Measurements from ENCODE around the gene CPLX1.

Gene CPLX1

DNA sequence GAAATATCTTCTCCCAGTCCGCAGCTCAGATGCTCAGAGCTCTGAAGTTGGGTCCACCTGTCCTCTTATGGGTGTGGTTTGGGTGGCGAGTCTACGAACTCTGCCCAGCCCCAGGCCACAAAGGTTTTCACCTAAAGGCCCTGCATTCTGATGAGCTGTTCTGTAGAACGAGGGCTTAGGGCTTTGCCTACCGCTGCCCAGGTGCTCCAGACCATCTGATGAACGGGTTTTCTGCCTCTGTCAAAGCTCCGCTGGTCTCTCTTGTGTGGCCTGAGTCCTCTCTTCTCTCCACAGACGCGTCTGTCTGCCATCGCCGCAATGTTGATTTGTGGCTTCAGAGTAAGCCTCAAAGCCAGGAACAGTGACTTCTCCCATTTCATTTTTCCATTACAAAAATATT, 28.4 kb upstream of the CPLX1 start:
- no peak for DNase-seq

DNA sequence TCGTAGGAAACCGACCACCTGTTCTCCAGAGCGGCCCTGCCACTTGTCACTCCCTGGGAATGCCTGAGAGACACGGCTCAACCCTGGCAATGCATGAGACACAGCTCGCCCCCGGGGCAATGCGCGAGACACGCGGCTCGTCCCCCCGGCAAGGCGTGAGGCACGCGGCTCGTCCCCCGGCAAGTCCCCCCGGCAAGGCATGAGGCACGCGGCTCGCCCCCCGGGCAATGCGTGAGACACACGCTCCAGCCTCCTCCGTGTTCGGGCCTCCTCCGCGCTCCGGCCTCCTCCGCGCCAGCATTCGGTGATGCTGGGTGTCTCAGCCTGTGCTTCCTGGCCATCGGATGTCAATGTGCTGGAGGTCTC, 27.5 kb upstream of the CPLX1 start:
- no peak for DNase-seq

DNA sequence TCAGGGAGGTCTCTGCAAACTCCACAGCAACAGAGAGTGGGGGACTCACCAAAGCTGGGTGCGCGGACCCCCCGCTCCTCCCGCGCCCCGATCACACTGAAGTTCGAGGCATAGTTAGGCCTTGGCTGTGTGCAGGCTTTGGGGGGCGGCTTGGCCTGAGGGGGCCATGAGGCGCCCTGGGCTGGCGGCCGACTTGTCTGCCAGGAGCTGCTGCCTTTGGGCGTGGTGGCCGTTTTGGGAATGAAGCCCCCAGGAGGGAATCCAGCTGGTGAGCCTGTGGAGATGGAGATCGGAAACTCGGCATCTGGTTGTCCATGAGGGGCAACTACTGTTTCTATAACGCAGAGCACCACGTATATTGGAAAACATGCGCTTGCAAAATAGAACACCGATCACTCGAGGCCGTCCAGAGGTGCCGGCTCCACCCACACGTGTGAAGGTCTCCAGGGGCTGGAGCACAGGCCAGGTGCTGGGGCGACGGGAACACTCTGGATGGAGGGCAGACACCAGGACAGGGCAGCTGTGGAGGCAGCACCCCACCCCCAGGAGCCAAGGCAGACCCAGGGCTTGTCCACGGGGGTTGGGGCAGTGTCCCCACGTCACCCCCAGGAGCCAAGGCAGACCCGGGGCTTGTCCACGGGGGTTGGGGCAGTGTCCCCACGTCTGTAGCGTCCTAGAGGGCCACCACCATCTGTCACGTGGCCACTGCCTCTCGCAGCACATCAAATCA, 25.9 kb upstream of the CPLX1 start:
- DNase-seq, result no peak

- DNase-seq, result no peak
Measured at GRCh38 chr4:850323-850945, 24.5 kb upstream of the CPLX1 start.

DNA sequence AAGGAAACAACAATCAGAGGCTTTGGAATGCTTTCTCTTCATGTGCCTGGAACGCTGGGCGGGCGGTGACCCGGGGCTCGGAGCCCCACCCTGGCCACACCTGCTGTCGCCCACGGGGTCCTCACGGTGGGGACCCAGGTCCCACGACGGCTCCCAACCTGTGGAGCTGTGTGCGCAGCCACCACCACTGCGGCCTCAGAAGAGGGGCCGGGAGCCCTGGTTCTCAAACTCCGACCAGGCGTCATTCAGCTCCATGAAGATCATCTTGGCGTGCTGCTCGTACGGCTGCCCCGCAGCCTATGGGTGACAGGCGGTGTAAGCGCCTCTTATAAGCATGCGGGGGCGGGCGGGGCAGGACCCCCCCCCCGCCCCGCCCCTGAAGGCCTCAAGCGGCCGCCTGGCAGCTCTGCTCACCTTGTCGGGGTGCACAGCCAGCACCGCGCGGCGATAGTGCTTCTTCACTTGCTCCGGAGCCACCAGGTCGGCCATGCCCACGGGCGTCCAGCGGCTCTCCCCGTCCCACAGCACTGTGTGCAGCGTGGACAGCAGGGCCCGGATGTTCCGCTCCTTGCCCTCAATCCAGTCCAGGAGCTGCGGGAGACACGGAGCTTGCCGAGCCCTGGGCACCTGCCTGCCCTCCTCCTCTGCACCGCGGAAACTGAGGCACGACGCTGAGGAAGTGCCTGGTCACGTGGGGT, 23.7 kb upstream of the CPLX1 start:
- DNase-seq, result no peak

- DNase-seq, result no peak
Measured at GRCh38 chr4:848803-849477, 23.0 kb upstream of the CPLX1 start.

DNA sequence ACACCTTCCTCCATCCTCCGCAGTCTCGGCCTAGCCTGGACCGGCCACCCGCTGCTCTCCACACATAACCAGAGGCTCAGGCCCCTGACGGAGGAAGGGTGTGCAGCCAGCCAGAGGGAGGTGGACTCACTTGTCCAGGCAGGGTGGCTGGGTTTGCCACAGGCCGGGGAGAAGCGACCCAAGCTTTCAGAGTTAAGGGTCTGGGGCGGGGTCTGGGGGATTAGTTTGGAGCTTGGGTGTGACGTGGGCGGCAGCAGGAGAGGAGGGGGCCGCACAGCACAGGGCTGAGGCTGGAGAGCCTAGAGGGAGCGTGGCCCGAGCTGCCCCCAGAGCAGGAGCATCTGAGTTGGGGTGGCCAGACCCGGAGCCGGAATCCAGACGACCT, 22.4 kb upstream of the CPLX1 start:
- no peak for DNase-seq

GRCh38 chr4:845836-846251, 19.9 kb upstream of the CPLX1 start:
- DNase-seq, result no peak

DNA sequence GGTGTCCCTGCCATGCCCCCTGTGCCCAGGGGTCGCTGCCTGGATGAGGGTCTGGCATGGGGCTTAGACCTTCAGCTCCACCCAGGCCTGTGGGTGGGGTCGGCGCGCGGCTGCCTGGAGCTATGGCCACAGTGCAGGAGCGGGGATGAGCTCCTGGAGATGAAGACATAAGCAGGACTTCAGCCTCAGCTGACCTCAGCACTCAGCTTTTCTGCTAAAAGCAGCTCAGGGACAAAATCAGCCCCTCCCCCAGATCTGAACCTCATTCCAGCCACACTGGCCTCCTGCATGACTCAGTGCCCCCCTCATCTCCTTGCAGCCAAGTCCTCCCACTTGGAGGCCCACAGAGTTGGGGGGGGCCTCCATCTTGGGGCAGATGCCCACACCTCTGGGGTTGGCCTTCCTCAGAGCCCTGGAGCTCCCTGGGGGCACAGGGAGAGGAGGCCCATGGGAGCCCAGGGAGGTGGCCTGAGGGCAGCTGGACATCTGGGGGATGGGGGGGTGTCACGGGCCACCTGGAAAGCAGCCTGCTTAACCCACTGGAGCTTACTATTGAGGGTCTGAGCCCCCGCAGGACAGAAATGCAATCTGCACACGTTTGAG, 19.4 kb upstream of the CPLX1 start:
- DNase-seq, result no peak

- no peak for DNase-seq
Measured at GRCh38 chr4:844752-845232, 18.9 kb upstream of the CPLX1 start.

DNA sequence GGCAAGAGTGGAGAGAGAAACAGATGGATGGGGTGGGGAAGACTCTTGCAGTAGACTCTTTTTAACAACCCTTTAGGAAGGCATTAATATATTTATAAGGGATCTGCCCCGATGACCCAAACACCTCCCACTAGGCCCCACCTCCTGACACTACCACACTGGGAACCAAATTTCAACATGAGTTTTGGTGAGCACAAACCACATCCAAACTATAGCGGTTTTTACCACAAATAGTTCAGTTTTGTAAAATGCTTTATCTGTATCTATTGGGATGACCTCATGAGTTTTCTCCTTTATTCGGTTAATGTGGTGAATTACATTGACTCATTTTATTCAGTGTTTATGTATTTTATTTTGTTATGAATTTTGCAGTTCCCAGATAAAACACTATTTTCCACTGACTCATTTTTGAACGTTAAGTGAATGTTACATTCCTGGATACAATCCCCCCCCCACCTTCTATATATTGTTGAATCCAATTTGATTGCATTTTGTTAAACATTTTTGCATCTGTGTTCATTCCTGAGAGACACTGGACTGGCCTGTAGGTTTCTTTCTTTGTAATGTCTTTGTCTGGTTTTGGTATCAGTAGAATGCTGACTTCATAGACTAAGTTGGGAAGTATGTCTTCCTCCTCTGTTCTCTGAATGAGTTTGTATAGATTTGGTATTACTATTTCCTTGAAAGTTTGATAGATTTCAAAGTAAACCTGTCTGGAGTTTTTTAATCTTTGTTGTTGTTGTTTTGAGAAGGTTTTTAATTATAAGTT, 13.9 kb upstream of the CPLX1 start:
- DNase-seq, result no peak

DNA sequence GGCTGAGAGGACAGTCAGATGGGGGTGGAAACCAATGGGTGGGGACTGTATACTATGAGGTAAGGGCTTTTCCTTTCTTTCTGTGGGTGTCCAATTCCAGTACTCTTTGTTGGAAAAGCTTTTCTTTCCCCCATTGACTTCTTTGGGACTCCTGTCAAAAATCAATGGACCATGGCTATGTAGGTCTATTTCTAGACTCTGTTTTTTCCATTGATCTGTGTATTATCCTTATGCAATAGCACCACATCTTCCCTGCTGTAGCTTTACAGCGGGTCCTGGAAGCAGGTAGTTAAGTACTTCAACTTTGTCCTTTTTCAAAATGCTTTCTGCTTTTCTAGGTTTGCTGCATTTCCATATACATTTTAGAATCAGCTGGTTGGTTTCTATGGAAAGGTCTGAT, 11.8 kb upstream of the CPLX1 start:
- no peak for DNase-seq

DNA sequence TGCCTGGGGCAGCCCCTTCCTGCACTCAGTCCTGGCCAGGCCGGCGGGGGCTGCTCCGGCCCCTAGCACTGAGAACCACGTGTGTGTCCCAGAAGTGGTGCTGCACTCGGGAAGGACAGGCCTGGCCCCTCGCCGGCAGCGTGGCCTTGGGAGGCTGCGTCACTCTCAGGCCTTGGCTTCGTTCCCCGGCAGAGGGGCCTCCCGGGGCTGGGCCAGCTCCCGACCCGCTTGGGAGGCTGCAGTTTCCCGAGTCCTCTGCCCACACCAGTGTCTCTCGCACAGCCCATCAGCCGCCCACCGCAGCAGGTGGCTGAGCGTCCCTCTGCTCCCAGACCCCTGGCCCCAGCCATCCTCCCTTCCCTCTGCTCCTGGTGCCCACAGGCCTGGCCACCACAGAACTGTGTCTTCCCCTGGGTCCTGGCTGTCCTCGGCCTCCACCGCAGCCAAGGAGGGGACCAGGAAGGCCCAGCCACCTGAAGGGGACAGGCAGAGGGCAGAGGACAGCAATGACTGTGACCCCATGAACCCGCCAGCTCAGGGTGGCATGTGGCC, 10.9 kb upstream of the CPLX1 start:
- no peak for DNase-seq

DNA sequence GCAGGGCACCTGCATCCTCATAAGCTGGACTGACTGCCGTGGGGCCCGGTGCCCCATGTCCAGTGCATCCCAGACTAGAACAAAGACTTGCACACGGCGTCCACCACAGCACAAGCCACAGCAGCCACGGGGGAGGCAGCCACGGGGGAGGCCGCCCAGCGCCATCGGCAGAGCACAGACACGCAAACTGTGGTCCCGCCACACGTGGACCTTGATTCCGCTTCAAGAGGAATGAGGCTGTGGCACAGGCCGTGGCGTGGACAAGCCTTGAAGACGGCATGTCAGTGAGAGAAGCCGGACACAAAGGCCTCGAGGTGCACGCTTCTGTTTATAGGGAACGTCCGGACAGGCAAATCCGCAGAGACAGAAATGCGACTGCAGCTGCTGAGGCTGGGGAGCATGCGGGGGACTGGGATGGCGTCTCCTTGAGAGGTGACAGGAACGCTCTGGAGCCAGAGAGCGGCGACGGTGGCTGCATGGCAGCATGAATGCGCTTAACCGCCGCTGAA, 10.1 kb upstream of the CPLX1 start:
- DNase-seq, result no peak

DNA sequence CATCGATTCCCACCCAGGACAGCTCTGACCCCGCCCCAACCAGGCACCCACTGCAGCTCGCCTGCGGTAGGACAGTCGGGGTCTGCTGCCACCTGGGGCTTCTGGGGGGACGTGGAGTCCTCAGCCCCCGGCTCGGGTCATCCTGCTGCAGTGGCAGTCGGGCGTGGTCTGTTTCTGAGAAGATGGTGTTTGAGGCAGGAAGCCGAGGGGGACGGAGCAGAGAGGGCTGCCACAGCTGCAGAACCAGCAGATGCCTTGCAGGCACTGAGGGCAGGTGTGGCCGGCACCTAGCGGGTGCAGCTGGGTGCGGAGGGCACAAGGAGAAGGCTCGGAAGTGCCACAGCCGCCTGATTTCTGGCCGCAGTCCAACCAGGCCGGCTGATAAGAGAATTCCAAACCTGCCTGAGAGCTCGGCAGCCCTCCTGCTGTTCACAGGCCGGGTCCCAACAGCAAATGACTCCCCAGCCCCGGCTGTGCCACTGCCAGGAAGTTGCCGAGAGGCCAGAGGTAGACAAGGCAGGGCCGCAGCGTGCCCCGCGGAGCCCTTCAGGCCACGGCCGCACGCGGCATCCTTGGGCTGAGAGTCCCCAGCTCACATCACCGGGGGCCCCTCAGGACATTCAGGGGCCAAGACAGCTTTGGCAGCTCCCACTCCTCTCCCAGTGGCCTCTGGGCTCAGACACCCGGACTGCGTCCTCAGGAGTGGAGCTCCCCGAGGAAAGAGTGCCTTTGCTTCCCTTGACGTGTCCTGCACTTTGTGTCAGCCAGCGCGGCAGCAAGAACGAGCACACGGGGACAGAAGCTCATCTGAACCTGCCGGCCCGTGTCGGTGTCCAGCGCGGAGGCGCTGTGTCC, 9.4 kb upstream of the CPLX1 start:
- DNase-seq, result no peak

- DNase-seq, result no peak
Measured at GRCh38 chr4:834368-835147, 8.6 kb upstream of the CPLX1 start.

DNA sequence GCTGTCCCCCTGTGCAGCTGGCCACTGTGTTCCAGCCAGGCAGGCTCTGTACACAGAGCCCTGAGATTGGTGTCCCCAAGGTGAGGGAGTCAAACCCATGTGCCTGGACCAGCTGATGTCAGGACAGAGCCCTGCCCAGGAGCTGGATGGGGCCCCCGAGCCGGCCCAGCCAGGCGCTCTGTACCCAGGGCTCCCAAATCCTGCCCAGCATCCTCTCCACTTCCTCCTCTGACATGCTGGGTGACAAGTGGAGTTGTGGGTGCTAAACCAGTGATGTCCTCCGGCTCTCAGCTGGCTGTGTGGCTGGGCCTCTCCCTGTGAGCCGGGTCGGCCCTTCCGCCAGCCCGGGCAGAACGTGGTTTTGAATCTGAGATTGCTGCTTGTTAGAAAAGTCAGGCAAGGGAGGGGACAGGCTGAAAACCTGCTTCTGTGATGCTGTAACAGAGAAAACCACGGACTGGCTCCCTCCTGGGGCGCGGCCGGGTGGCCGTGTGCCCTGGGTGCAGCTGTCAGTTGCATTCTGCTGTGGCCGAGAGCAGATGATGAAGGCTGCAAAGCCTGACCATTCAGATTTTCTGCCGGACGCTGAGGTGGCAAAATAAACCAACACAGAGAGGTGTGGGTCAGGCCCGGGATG, 7.9 kb upstream of the CPLX1 start:
- DNase-seq, result no peak

DNA sequence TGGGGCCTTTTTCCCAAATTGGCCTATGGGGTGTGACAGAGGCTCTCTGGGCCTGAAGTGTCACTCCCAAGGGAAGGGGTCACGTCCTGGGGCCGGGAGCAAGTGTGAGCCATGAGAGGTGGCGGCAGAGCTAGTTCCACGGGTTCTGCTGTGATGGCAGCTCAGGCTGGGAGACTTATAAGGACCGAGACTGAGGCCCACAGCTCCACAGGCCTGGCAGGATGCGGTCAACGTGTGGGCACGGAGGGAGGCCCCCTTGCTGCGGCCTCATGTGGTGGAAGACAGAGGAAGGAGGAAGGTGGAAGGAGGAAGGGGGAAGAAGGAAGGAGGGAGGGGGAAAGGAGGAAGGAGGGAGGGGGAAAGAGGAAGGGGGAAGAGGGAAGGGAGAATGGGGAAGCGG, 7.2 kb upstream of the CPLX1 start:
- DNase-seq, result no peak

- DNase-seq, result no peak
Measured at GRCh38 chr4:832536-832935, 6.6 kb upstream of the CPLX1 start.

GRCh38 chr4:832108-832507, 6.2 kb upstream of the CPLX1 start:
- DNase-seq, result no peak

Data from islet precursor cell (in vitro differentiated cells).